Thymus (tissue), 11 donors: ENCODE results near the gene CCER1. TPM values are rescaled to one million over a fixed set of nuclear protein-coding genes. Genes with fewer than 3 reads are reported as not detected.

Source experiments
- DNase-seq, 9 donors: peaks; one replicate each; pipeline ENCODE4 v3.0.0-alpha.2; 2013; ENCODE audit warnings: low spot score in 9 of 9, low read depth in 6 of 9, missing footprints in 1 of 9
- H3K27ac ChIP-seq, 2 donors: one replicate each; pipeline ENCODE4 v1.5.1; 2013; ENCODE audit warnings: control low read depth in 1 of 2, low read depth in 1 of 2, low read length in 1 of 2, mild to moderate bottlenecking in 1 of 2, moderate library complexity in 1 of 2
- H3K27me3 ChIP-seq, 2 donors: one replicate each; pipeline ENCODE4 v1.5.1; 2013; ENCODE audit warnings: low read length in 1 of 2; ENCODE audit not compliant: control insufficient read depth in 2 of 2, insufficient read depth in 1 of 2
- H3K36me3 ChIP-seq, 2 donors: one replicate each; pipeline ENCODE4 v1.5.1; 2013; ENCODE audit warnings: low read length in 1 of 2, mild to moderate bottlenecking in 1 of 2, moderate library complexity in 1 of 2; ENCODE audit not compliant: control insufficient read depth in 2 of 2, insufficient read depth in 2 of 2
- H3K4me1 ChIP-seq, 2 donors: one replicate each; pipeline ENCODE4 v1.5.1; 2013; ENCODE audit warnings: low read length in 2 of 2; ENCODE audit not compliant: control insufficient read depth in 2 of 2, insufficient read depth in 2 of 2
- H3K4me3 ChIP-seq, 2 donors: one replicate each; pipeline ENCODE4 v1.5.1; 2013; ENCODE audit warnings: low read length in 2 of 2, control low read depth in 1 of 2, mild to moderate bottlenecking in 1 of 2
- H3K9me3 ChIP-seq, 2 donors: one replicate each; pipeline ENCODE4 v1.5.1; 2013; ENCODE audit warnings: low read length in 1 of 2, mild to moderate bottlenecking in 1 of 2; ENCODE audit not compliant: control insufficient read depth in 2 of 2, insufficient read depth in 1 of 2
- WGBS: extraction: QIAGEN DNeasy Blood & Tissue Kit; methylation state at CpG from one replicate; pipeline ENCODE4 v1.1.7; 2013; 5-methylcytosine and 5-hydroxymethylcytosine counted together
- polyA plus RNA-seq: library from polyadenylated mRNA; stranded (reverse); fragments of 200-250 nt; gene quantifications from one replicate; pipeline ENCODE4 v1.2.3, GENCODE V29; 2013
- total RNA-seq: library from RNA; stranded (reverse); fragments of 120-200 nt; gene quantifications from one replicate; pipeline ENCODE4 v1.2.4, GENCODE V29; 2013
- donor health status: healthy.

Gene CCER1
- total and polyA plus RNA-seq, 2 donors, result not detected

- H3K27me3 ChIP-seq, result no peaks in the 10 kb centered on the region
- no peak overlapping the region for H3K4me3 ChIP-seq
- H3K36me3 ChIP-seq, result no peaks in the 10 kb centered on the region
- no peaks in the 10 kb centered on the region for H3K4me1 ChIP-seq
- no peak for DNase-seq
- H3K9me3 ChIP-seq, result no peaks in the 10 kb centered on the region
- H3K27ac ChIP-seq, result no peak overlapping the region
Observed at GRCh38 chr12:90974286-90974685, 19.3 kb upstream of the CCER1 start.

DNA sequence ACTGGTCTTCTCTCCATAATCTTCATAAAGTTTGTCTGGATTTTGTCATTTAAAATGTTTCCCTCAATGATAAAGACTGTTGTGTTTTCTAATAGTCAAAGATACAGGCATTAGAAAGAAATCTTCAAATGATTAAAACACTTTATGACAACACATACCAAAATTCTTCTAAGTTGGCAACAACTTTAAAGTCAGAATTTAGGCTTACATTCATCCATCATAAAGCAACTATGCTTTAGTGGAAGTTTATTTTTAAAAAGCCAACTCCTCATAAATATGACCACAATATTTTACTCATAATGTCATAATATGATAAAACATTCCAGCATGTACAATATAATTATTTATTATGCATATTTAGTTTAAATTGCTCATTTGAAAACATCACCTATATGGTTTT, 17.2 kb upstream of the CCER1 start:
- no peaks in the 10 kb centered on the region for H3K9me3 ChIP-seq
- no peak overlapping the region for H3K4me3 ChIP-seq
- H3K36me3 ChIP-seq, result no peaks in the 10 kb centered on the region
- no peak for DNase-seq
- H3K4me1 ChIP-seq, result no peaks in the 10 kb centered on the region
- no peaks in the 10 kb centered on the region for H3K27me3 ChIP-seq
- no peak overlapping the region for H3K27ac ChIP-seq

DNA sequence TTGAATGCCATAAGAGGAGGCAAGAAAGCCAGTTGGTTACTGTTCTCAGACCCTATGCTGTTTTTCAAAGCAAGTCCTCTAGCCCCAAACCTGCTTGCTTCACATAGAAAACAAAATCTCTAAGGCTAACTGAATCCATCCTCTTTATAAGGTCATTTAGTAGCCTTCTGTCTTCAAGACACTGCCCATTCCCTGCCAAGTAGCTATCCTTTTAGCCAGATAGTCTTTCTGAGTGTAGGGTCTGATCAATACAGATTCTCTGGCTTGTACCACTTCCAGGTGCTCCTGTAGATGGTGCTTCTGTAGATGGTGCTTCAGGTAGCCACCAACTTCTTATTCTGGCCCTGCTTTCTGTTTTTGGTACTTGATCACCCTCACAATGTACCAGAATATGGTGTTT, 15.9 kb upstream of the CCER1 start:
- no peak overlapping the region for H3K4me3 ChIP-seq
- H3K36me3 ChIP-seq, result no peaks in the 10 kb centered on the region
- H3K4me1 ChIP-seq, result no peaks in the 10 kb centered on the region
- no peaks in the 10 kb centered on the region for H3K27me3 ChIP-seq
- no peak for DNase-seq
- H3K27ac ChIP-seq, result no peak overlapping the region
- no peaks in the 10 kb centered on the region for H3K9me3 ChIP-seq

GRCh38 chr12:90970471-90970870, 15.5 kb upstream of the CCER1 start:
- H3K27ac ChIP-seq, result no peak overlapping the region
- H3K27me3 ChIP-seq, result no peaks in the 10 kb centered on the region
- no peak overlapping the region for H3K4me3 ChIP-seq
- no peak for DNase-seq
- H3K4me1 ChIP-seq, result no peaks in the 10 kb centered on the region
- no peaks in the 10 kb centered on the region for H3K9me3 ChIP-seq
- no peaks in the 10 kb centered on the region for H3K36me3 ChIP-seq

GRCh38 chr12:90969851-90970250, 14.9 kb upstream of the CCER1 start:
- DNase-seq, result no peak
- Histone ChIP-seq H3K4me1 (no peaks in the 10 kb centered on the region), H3K9me3 (no peaks in the 10 kb centered on the region), H3K27ac (no peak overlapping the region), H3K4me3 (no peak overlapping the region), H3K36me3 (no peaks in the 10 kb centered on the region), H3K27me3 (no peaks in the 10 kb centered on the region)
- WGBS, result 98% methylated on average over 2 of the region's 2 CpGs

DNA sequence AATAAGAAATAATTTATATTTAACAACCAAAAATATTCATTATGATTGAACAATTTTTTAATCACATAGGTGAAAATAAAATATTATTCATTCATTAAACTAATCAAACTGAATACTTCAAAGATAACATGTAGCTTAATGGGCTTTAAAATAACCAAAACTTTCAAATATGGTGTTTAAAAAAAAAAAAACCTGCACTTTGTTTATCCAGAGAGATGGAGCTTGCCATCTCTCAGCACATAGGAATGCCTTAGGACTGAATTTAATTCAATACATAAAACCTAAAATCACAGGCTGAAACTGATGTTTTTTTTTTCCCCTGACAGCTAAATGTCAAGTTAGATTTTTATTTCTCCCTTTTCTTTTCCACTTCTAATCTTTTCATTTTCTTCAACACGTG, 14.4 kb upstream of the CCER1 start:
- 54% methylated on average over 1 of the region's 1 CpG for WGBS
- Histone ChIP-seq H3K4me3 (no peak overlapping the region), H3K27ac (no peak overlapping the region), H3K4me1 (no peaks in the 10 kb centered on the region), H3K9me3 (no peaks in the 10 kb centered on the region), H3K27me3 (no peaks in the 10 kb centered on the region), H3K36me3 (no peaks in the 10 kb centered on the region)
- no peak for DNase-seq

GRCh38 chr12:90965204-90965603, 10.2 kb upstream of the CCER1 start:
- no peak for DNase-seq
- no peak overlapping the region for H3K4me3 ChIP-seq
- no peaks in the 10 kb centered on the region for H3K9me3 ChIP-seq
- H3K36me3 ChIP-seq, result no peaks in the 10 kb centered on the region
- 77% methylated on average over 2 of the region's 2 CpGs for WGBS
- H3K27me3 ChIP-seq, result no peaks in the 10 kb centered on the region
- H3K27ac ChIP-seq, result no peak overlapping the region
- H3K4me1 ChIP-seq, result no peaks in the 10 kb centered on the region

DNA sequence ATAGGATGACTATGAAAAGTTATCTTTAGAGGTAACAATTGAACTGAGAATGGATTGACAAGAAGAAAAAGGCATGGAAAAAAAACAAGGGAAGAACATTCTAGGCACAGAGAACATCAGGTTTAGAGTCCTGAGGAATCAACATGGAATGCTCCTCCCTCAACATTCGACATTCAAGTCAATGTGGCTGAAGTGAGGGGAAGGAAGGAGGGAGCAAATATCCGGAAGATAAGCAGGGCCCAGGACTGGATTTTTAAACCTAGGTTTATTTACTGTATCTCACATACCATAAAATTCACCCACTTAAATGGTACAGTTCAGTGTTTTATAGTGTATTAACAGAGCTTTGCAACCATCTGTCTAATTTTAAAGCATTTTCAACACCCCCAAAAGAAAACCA, 9.6 kb upstream of the CCER1 start:
- WGBS, result 92% methylated on average over 2 of the region's 2 CpGs
- Histone ChIP-seq H3K27me3 (no peaks in the 10 kb centered on the region), H3K4me1 (no peaks in the 10 kb centered on the region), H3K27ac (no peak overlapping the region), H3K9me3 (no peaks in the 10 kb centered on the region), H3K4me3 (no peak overlapping the region), H3K36me3 (no peaks in the 10 kb centered on the region)
- DNase-seq, result no peak

- H3K4me1 ChIP-seq, result no peaks in the 10 kb centered on the region
- no peaks in the 10 kb centered on the region for H3K36me3 ChIP-seq
- H3K4me3 ChIP-seq, result no peak overlapping the region
- no peaks in the 10 kb centered on the region for H3K27me3 ChIP-seq
- 95% methylated on average over 6 of the region's 6 CpGs for WGBS
- no peaks in the 10 kb centered on the region for H3K9me3 ChIP-seq
- H3K27ac ChIP-seq, result no peak overlapping the region
- no peak for DNase-seq
Observed at GRCh38 chr12:90963946-90964345, 9.0 kb upstream of the CCER1 start.

DNA sequence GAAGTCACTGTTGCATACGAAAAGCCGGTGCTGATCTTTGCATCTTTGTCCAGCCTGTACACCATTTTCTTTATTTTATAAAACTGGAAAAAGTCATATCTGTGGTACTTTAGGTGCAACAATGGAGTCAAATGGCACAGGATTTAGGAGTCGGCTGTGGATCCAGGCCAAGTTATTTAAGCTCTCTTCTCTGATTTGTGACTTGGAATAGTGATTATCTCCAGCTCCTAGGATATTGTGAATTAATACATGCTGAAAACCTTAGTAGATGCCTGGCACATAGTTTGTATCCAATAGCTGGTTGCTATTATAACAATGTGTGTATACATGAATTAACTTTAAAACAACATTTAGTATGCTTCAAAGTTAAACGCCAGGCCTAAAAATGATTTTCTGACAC, 6.2 kb upstream of the CCER1 start:
- no peaks in the 10 kb centered on the region for H3K4me1 ChIP-seq
- H3K27ac ChIP-seq, result no peak overlapping the region
- WGBS, result 97% methylated on average over 4 of the region's 4 CpGs
- no peaks in the 10 kb centered on the region for H3K36me3 ChIP-seq
- no peaks in the 10 kb centered on the region for H3K9me3 ChIP-seq
- H3K4me3 ChIP-seq, result no peak overlapping the region
- no peaks in the 10 kb centered on the region for H3K27me3 ChIP-seq
- no peak for DNase-seq
